Activated T-cell treated with anti-CD3 and anti-CD28 coated beads for 1 hour (primary cell): ENCODE results near the gene PTPRN2.

Experiments
- DNase-seq: peaks from one replicate; pipeline ENCODE4 v3.0.0-alpha.2; 2020; ENCODE audit warnings: low read depth

PTPRN2 gene

DNA sequence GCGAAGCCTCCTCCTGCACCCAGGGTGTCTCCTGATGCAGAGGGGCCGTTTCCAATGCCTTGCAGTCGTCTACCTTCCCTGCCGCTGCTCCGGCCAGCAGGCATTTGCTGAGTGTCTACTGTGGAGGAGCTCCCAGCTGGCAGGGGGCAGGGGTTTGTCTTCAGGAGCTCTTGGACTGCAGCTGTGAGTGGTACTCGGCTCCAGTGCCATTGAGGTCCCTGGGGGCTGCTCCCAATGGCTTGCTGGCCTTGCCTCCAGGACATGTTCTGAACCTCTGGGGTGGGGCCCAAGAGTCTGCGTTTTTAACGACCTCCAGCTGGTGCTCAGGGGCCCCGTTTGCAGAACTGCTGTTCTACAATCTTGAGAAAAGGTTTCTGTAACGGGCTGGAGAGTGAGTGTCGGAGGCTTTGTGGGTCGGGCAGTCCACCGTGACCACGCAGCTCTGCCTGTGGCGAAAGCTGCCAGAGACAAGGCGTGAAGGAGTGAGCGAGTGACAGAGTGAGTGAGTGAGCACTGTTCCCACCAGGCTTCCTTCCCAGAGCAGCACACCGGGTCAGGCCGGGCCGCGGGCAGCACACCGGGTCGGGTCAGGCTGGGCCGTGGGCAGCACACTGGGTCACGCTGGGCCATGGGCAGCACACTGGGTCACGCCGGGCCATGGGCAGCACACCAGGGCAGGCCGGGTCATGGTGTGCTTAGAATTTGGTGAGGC lies 520.2 kb downstream of the PTPRN2 start:
- DNase-seq: no peak

DNA sequence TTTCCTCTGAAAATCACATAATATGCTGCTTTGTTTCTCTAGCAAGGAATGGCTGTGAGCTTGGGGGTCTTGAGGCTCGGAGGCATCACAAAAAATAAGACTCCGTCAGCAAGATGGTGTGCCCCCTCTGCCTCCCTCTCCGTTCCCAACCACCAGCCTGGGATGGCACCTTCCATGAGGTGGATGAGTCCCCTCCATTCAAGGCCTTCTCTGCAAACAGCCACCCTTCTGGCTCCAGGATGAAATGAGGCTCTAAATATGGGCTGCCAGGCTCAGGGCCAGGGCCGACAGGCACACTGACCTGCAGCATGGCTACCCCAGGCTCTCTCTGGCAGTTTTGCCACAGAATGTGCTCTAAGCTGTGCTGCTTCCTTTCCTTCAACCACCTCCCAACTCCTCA lies 521.5 kb downstream of the PTPRN2 start:
- no peak for DNase-seq

DNA sequence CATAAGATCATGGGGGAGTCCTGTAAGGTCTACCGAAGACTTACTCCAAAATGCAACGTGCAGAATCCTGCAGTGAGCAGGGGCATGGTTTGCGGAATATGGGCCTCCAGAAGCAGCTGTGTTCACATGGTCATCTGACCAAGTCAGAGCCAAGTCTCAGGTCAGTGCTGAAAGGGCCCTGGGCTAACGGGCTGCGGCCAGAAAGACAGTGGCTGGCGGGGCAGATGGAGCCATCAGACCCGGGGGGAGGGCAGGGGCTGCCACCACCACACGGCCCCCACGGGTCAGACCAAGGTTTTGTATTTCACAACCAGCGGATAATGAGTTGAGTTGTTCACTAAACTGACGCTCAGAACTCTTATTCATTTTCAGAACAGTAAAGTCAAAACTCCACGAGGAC lies 522.3 kb downstream of the PTPRN2 start:
- DNase-seq: no peak

DNA sequence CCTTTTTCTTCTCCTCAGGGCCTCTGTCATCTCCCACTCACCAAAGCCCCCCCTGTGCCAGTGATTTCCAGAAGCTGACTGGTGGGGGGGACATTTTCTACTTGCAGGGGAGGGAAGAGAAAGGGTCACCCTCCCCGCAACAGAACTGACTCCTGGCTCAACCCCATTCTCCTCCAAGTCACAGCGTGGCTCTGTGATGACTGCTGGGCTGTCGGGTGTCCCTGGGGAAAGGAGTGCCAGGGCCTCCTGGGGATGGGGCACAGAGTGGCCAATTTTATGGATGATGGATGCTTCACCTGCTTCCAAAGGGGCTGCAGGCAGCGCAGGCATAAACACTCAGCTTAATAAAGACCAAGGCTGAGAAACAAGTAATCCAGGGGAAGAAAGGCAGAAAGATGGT lies 523.0 kb downstream of the PTPRN2 start:
- DNase-seq: no peak

DNA sequence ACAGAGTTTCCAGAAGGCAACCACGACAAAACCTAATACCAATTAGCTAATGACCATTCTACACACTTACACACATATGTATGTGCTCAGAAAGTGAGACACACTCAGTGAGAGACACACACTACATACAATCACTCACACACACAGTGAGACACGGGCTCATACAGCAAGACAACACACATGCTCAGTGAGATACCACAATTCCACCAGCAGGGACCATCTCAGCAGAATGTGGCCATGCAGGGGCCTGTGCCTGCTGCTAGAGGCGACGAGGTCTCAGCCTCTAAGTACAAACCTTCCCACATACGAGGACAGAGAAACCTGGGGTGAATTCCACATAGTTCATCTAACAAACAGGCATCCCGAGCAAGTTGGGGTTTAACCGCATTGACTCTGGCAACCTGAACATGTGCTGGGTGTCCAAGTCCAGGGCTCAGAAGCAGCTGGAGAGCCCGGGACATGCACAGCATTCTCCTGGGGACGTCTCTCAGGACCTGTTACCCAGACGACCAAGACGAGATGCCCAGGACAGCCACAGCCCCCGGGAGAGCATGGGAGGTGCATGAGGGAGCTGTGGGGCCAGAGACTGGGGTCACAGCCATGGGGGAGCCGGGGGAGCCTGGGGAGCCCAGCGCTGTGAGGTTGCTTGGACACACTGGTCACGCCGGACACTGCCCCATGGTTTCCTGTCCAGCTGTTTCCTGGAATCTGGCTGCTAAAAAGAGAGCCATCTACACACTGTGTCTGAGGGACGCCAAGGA lies 523.6 kb downstream of the PTPRN2 start:
- DNase-seq: no peak

DNA sequence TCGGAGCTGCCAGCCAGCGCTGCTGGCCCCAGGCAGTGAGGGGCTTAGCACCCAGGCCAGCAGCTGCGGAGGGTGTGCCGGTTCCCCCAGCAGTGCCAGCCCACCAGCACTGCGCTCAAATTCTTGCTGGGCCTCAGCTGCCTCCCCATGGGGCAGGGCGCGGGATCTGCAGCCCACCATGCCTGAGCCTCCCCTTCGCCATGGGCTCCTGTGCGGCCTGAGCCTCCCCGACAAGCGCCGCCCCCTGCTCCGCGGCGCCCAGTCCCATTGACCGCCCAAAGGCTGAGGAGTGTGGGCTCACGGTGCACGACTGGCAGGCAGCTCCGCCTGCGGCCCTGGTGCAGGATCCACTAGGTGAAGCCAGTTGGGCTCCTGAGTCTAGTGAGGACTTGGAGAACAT lies 525.0 kb downstream of the PTPRN2 start:
- DNase-seq: no peak

DNA sequence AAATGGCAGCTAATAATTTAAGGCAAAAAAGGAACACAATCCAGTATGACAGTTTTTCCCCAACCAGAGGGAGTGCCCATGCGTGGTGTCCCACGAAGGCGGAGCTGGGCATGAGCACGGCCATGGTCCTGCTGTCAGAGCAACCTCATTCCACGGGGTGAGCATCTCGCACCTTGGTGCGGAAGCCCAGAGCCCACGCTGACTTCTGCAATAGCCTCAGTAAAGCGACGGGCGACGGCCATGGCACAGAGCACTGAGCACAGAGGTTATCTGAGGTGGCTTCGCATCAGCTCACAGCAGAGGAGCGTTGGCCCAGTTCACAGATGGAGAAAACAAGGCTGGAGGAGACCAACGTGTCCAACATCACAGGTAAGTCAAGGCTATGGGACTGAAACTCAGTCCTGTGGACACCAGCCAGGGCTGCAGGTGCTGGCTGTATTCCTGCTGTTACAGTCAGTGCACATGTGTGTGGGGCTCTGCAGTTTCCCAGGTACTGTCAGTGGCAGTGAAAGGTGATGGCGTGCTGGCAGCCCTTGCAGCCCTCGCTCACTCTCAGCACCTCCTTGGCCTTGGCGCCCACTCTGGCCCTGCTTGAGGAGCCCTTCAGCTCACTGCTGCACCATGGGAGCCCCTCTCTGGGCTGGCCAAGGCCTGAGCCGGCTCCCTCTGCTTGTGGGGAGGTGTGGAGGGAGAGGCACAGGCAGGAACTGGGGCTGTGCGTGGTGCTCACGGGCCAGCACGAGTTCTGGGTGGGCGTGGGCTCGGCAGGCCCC lies 525.6 kb downstream of the PTPRN2 start:
- no peak for DNase-seq

DNA sequence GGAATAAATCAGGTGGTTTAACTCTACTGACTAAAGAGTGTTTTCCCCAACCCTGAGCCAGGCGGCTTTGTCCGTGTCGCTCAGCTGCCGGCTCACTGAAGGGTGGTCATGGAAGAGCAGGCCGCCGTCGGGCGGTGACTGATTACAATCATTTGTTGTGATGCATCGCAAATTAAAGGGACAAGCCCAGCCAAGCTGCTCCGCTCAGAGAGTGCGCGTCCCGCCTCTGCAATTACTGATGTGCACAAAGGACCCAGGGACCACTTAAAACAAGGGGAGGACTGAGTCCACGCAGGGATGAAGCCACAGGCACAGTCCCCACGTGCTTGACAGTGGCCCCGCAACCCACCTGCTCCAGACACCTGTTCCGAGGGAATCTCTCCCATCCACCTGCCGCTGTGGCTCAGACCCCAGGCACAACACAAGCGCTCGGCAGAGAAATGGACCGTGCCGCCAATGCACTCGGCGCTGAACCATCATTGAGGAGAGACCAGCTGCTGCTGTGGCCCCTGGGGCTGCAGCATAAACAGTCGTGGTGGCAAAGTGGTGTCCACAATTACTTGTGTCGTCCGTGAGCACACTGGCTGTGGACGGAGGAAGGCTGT lies 526.5 kb downstream of the PTPRN2 start:
- no peak for DNase-seq

DNA sequence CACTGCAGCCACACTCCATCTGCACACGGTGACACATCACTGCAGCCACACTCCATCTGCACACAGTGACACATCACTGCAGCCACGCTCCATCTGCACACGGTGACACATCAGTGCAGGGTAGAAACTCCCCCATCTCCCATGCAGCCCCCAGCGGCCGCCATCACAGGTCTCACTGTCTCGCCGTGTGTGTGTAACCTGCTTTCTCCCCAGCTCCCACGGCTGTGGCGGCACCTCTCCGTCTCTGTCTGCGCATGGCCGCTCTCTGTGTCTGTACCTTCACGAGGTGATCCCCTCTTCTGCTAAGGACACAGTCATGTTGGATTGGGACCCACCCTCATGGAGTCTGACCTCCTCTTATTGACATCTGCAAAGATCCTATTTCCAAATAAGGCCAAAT lies 527.4 kb downstream of the PTPRN2 start:
- DNase-seq: no peak

DNA sequence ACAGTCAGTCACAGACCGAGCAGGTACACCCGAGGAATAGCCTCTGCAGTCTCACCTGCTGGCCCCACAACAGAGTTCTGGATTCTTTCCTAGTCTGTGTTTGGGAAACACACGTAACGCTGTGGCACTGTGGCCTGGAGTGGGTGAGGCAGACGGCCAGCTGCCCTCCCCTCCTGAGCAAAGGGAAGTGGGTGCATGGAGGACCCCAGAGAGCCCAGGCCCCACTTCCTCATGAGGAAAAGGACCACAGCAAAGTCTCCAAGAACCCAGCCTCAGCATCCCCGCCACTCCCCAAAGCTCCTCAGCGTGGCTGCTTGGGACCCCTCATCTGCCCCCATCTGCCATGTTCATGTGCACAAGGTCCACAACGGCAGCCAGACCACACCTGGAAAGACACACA lies 530.2 kb downstream of the PTPRN2 start:
- DNase-seq: no peak

DNA sequence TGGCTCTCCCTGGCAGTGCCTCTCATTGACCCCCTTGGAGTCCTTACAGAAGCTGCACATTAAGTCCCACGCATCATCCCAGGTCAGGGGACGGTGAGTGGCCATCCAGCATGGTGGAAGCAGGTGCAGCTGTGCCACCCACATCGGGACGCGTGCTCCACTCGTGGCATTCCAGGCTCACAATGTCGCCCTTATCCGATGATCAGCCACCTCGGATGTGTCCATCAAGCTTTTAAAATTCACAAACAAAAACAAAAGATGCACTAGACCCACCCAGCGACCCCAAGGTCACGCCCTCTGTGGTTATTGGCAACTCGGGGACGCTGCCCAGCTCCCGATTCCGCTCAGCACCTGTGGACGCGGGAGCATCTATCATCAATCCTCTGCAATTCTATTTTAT lies 530.9 kb downstream of the PTPRN2 start:
- DNase-seq: no peak

DNA sequence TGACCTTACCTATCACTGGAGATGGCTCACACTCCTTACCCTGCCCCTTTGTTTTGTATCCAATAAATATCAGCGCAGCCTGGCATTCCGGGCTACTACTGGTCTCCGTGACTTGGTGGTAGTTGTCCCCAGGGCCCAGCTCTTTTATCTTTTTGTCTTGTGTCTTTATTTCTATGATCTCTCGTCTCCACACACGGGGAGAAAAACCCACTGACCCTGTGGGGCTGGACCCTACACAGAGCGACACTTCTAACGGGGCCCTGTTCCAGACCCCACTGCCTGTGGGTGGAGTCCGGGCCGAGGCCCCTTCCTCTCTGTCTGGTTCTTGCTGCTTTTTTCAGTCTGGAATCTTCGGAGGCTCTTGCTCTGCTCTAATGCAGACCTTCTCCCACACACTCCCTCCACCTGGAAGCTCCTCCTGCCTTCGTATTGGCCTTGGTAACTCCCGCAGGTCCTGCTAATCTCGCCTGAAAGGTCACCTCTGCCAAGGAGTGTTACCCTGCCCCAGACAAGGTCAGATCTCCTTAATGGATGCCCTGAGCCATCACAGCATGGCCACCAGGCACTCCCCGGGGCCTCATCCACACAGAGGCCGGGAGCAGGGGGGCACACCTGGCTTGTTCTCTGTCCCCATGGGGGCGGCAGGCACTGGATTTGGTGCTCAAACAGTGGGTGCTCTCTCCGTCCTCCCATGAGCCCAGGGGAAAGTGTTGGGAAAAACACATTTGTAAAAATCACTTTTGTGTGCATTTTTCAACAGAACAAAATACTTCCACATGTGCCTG lies 531.7 kb downstream of the PTPRN2 start:
- no peak for DNase-seq

DNA sequence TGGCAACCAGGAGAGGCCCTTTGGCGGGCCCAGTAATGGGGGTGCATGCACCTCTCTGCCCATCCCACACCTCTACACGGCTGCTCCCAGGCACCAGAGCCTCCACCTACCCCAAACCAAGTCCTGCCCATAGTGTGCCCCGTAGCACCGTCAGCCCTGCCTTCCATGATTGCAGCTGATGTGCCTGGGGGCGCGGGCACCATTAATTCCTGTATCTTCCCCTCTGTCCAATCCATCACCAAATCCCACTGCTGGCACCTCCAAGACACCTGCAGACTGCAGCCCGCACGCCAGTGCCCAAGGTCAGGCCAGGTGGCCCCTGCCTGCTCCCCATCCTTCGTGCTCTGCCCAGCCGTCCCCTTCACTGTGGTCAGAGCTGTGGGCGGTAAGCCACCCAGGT lies 533.0 kb downstream of the PTPRN2 start:
- DNase-seq: no peak

DNA sequence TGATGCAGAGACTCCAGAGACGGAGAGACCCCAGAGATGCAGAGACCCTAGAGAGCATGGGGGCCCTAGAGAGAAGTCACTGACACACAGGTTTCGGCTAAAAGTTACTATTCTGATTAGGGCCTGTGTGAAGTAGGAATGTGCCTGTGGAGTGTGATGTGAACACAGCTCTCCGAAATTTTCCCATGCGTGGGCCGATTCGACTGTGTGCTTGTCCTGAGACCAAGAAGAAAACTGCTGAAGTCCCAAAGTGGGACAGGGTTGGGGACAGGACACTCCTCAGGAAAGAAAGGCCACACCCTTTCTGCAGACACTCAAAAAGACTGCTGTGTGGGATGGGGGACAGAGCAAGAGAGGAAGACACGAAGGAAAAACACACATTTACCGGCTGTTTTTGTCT lies 533.5 kb downstream of the PTPRN2 start:
- DNase-seq: no peak

DNA sequence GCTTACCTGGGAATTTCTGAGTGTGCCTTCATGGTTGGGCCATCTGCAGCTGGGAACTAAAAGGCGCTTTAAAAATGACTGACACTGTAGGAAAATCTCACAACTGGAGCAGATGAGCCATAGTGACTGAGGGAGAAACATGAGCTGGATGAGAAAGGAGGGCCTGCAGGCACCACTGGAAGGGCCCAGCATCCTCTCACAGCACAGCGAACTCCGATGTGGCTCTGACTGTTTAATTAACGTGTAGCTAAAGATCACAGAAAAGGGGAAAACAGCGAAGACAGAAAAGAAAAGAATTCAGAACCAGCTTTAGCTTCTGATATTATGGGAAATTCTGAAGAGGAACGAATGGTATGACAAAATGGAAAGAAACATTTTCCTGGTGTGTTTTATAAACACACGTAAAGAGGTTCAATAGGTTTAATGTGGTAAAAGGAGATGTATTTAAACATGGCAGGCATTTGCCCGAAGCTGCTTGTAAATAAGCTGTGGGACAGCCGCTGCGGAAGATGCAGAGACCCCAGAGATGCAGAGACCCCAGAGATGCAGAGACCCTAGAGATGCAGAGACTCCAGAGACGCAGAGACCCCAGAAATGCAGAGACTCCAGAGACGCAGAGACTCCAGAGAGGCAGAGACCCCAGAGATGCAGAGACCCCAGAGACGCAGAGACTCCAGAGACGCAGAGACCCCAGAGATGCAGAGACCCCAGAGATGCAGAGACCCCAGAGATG lies 534.3 kb downstream of the PTPRN2 start:
- no peak for DNase-seq

DNA sequence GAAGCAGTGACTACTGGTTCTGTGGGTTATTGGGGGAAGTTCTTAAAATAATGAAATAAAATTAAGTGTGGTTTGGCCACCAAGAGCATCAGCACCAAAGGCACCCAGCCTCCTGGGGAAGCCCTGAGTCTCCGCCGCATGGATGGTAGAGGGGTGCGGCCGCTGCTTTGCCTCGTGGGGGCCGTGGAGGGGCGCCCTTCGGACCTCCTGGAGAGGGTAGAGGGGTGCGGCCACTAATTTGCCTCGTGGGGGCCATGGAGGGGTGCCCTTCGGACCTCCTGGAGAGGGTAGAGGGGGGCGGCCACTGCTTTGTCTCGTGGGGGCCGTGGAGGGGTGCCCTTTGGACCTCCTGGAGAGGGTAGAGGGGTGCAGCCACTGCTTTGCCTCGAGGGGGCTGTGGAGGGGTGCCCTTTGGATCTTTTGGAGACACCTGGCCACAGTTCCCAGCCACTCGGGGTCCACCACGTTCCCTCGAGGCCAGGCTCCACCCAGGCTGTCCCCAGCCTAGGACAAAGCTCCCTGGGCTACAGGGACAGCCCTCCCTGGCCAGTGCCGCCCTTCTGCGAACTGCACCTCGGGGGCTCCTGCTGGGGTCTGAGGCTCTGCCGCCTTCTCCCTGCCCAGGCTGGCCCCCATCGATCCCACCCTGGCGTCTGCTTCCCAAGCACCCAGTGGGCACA lies 535.1 kb downstream of the PTPRN2 start:
- no peak for DNase-seq

DNA sequence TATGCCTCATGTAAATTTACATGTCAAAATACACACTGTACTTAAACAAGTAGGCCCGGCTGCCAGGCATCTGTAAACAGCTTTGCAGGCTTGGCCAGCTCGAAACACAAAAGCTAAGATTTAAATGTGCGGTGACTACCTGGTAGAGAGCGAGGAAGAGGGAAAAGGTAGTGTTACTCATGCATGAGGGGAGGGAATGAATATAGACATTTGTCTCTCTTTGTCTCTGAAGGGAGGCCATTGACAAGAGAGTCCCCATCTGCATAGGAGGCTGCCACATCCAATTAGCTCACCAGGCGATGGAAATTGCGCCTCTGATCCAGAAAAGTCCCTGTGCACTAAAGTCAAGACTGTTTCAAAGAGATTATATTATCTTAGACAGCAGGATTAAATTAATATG lies 535.8 kb downstream of the PTPRN2 start:
- no peak for DNase-seq

DNA sequence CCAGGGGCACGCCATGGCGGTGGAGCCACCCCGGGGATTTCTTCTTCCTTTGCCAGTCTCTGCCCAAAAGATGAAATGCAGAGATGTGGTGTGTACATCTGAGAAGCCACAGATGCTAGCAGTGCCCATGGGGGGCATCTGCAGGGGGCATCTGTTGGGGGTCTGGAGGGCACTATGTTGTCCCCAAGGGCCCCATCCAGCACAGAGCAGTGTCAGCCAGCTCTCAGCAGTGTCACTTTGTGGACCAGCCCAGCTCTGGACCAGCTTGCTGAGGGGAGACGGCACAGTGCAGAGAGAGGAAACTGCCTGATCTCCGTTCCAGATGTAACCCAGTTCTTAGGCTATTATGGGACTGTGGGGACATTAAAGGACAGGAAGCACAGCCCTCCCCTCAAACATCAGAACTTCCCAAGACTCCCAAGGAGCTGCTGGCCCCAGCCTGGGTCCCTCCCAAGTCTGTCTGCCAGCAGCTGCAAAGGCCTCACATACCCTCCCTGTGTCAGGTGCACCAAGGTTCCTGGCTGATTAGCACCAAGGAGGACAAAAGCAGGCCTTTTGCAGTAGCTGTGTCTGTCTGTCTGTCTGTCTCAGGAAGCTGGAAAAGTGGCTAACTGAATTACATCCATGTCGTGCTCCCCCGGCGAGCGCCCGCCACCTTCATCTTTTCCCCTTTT lies 536.5 kb downstream of the PTPRN2 start:
- no peak for DNase-seq

DNA sequence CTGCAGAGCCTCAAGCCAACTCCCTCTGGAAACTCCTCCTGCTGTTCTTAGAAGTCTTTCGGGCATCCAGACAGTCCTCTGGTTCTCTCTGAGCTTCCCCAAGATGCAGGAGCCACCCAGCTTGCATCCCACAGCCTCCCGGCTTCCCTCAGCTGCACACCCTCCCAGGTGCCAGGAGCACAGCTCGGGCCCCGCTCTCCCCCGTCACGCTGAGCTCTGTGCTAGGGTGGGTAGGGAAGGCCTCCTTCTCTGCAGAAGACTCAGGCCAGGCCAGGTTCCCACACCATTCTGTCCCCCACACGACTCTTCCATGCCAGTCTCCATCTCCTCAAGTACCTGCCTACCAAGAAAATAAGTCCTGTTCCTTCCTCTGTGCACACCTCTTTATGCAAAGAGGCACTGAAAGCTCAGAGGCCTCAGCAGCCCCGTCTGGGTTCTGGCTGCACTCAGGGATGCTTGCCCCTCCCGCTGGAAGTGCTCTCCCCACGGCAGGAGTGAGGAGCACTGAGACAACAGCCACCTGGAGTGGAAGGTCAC lies 537.1 kb downstream of the PTPRN2 start:
- no peak for DNase-seq

DNA sequence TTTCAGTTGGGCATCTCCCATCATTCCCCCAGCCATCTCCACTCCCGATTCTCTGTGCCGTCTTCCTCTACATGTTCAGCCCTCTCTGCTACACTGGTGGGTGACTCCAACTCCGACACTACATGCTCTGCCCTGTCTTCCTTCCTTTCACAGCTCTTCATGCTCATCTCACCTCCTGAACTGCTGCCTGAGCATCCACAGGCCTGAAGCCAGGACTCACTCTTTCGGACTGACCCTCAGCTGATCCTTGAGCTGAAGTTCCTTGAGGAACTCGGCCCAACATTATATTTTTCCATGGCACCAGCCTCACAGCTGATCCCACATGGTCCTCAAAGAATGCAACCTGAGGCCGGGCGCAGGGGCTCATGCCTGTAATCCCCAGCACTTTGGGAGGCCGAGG lies 538.4 kb downstream of the PTPRN2 start:
- no peak for DNase-seq
